NCI-H2081 treated with DMSO at 0.1 percent for 48 hours (cell line): Measurements from ENCODE around the gene DYRK2.
"Not testable (repeated sequence)": the region's sequence is repeated elsewhere in the genome, so short reads cannot be mapped to it uniquely, and the experiment has no call there.

Experiments used
- DNase-seq: peaks from one replicate; lab custom pipeline; 2025; lab: John Stamatoyannopoulos, UW

DYRK2 gene

DNA sequence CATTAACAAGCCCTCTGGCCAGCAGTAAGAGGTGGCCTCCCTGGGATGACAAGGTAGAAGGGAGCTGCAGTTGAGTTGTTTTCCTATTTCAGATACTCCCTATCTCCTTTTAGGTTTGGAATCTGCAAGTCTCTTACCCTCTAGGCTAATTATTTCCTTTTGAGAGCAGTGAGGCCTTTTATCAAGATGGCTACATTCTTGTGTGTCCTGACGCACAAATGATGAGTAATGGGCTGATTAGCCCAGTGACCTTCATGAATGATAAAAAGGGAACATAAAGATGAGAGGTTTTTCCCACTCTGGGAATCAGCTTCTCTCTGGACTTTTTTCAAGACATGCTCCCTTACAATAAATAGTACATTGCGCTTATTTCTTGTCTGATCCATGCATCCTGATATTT lies 22.9 kb downstream of the DYRK2 start:
- DNase-seq: no peak

DNA sequence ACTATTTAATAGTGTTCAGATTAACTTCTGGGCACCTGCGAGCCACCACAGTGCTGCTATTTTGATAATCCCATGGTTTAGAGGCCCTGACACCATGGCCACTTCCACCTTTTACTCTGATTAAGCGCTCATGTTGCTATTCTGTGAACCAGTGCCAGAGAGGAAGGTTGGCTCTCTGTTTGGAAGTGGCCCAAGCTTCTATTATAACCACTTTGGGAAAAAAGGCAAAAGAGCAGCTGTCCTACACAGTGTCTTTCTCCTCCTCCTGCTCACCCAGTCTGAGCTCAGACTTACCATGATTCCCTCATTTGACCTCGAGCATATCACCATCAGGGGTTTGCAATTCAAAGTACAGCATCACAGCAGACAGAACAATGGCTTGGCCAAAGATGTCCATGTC lies 23.3 kb downstream of the DYRK2 start:
- no peak for DNase-seq

DNA sequence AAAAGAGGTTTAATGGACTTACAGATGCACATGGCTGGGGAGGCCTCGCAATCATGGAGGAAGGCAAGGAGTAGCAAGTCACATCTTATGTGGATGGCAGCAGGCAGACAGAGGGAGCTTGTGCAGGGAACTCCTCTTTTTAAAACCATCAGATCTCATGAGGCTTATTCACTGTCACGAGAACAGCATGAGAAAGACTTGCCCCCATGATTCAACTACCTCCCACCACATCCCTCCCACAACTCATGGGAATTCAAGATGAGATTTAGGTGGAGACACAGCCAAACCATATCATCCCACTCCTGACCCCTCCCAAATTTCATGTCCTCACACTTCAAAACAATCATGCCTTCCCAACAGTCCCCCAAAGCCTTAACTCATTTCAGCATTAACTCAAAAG lies 24.0 kb downstream of the DYRK2 start:
- DNase-seq: not testable (repeated sequence)

DNA sequence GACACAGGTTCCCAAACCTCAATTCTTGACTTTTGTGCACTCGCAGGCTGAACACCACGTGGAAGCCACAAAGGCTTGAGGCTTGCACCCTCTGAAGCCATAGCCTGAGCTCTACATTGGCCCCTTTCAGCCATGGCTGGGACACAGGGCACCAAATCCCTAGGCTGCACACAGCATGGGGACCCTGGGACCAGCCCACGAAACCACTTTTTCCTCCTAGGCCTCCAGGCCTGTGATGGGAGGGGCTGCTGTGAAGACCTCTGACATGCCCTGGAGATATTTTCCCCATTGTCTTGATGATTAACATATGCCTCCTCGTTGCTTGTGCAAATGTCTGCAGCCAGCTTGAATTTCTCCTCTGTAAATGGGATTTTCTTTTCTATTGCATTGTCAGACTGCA lies 25.0 kb downstream of the DYRK2 start:
- DNase-seq: not testable (repeated sequence)

DNA sequence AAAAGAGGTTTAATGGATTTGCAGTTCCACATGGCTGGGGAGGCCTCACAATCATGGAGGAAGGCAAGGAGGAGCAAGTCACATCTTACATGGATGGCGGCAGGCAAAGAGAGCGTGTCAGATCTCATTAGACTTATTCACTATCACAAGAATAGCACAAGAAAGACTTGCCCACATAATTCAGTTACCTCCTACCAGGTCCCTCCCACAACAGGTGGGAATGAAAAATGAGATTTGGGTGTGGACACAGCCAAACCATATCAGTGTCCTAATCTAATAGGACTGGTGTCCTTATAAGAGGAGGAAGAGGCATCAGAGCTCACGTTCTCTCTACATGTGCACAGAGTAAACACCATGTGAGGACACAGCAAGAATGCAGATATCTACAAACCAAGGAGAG lies 25.9 kb downstream of the DYRK2 start:
- no peak for DNase-seq

DNA sequence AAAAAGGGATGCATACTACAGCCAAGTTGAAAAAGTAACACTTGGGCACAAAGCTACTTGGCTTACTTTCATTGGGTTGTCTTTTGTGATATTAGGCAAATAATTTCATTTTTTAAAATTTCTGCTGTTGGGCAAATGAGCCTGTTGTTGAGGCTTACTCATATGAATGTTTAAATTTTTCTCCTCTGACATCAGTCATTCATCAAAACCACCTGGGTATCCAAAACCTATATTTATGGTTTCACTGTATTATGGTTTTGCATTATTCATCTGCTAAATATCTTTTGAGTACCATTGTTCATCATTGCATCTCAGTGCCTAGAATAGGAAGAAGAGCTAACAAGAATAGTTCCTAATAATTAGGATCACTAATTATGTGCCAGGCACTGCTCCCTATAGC lies 28.1 kb downstream of the DYRK2 start:
- no peak for DNase-seq

DNA sequence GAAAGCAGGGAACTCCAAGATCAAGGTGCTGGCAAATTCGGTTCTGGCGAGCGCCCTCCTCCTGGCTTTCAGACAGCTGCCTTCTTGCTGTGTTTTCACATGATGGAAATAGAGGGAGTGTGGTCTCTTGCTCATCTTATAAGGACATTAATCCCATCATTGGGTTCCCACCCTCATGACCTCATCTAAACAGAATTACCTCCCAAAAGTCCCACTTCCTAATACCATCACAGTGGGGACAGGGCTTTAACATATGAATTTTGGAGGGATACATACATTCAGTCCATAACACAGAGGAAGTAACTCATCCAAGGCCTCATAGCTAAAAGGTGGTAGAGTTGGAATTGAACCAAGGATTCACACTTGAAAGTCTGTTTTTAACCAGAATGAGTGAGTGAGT lies 28.6 kb downstream of the DYRK2 start:
- no peak for DNase-seq

DNA sequence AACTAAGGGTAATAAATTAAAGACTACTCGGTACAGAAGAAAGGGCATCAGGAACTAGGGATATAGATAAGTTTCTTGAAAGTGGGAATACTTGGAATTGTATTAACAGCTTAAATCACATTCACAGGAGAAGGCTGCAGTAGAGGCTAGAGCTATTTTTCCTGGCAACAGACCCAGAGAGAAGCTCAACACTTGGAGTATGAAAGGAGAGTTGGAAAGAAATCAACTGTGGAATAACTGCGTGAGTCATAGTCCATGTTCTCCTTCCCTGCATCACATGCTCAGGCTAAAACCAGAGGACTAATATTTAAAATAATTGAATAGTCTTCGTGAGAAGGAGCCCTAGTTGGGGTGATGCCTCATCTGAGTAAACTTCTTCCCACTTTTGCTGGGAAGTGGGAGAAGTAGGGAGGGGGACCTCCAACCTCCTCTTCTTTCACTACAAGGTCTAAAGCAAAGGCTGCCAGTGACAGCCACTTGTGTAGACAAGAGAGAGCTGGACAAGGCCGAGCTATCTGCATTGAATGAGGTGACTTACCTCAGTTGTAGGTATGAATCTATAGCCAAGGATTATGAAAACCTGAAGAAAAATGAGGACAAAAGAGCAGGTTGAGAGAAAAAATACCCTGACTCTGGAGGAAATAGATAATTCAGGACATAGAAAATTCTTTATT lies 32.7 kb downstream of the DYRK2 start:
- DNase-seq: no peak

DNA sequence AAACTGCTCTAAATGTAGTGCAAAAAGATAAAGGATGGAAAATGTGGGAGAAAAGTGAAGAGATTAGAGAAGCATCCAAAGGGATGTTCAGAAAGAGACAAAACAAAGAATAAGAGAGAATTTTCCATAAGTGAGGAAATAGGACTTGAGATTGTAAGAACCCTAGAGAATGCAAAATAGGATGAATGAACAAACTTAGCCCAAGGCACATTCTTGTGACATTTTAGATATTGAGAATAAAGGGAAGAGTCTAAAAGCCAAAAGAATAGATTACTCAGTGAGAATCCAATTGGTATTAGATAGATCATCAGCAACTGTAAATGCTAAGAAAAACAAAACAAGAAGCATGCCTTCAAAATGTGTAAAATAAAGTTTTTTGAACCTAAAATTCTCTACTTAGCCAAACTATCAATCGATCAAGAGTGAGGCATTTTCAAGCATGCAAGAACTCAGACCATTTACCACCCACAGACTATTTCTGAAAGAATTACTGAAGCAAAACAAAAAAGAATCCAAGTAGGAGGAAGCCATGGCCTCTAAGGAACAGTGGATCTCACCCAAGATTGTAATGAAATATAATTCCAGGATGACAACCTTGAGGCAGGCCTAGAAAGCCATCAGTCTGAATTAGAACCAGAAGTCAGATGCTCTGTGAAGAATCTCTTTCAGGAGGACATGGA lies 33.5 kb downstream of the DYRK2 start:
- DNase-seq: no peak

DNA sequence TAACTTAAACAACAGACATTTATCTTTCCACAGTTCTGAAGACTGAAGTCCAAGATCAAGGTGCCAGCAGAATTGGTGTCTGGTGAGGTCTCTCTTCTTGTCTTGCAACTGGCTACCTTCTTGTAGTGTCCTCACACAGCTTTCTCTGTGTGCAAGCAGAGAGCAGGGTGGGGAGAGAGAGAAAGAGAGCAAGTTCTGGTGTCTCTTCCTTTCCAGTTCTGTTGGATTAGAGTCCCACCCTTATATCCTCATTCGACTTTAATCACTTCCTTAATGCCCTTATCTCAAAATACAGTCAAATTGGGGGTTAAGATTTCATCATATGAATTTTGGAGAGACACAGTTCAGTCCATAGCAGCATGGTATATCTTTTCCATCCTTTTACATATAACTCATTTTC lies 40.8 kb downstream of the DYRK2 start:
- DNase-seq: no peak

DNA sequence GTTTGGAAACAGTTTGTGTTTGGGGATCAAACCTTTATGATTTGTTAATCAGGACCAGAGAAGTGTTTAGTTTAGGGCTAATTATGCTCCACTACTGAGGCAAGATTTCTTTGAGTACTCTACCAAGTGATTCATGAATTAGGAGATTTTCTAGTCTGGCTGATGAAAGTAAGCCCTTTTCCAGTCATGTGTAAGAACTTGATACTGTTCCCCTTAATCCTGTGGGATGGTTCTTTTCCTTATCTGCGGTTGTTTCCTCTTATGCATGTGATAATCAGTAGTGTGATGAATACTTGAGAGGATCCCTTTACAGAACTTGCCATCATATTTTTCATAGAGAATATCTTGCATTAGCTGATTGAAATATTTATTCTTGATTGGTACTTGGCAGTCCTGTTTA lies 42.1 kb downstream of the DYRK2 start:
- no peak for DNase-seq

DNA sequence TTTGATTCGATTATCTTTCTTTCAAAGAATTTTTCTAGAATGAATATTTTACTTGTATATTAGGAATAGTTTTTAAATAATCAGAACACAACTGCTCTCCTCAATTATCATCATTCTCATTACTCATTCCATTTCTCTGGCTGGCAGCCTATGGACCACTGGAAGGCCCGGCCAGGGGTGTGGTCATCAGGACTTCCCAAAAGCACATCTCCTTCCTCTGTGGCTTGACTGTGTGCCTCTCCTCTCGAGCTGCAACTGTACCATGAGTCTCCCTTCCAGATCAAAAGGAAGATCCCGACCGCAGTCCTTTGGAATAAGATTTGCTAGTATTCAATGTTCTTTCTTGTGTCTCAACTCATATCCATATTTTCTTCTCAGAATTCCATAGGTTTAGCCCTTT lies 42.7 kb downstream of the DYRK2 start:
- DNase-seq: no peak

DNA sequence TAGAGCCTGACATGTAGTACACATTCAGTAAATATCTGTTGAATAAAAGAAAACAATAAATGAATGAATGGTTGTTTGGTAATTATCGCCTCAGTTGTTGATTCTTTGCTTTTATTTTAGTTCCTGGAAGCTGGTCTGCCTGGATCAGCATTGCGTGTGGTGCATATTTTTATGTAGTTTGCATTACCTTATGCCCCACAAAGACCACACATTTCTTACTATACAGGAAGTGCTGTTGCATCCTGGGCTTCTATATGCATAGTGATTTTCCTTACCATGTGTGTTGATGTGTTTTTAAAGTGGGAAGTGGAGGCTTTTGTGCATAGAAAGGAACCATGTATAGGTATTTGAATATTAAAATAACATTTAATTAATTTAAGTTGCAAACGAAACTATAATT lies 43.6 kb downstream of the DYRK2 start:
- DNase-seq: no peak

DNA sequence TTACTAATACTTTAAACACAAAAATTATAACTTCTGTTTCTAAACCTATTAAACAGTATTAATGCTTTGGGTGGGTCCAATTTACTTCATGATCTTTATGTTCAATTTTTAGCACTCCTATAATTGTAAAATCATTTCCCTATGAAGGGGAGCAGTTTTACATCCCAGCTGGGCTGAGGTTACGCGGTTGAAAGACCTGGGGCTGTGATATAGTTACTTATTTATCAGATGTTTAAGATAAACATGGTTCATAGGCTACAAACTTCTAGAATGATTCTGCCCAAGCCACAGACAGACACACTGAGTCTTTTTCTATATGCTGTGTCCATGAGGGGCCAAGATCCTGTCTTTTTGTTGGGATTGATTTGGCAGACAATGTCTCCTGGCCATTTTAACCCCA lies 44.4 kb downstream of the DYRK2 start:
- no peak for DNase-seq

DNA sequence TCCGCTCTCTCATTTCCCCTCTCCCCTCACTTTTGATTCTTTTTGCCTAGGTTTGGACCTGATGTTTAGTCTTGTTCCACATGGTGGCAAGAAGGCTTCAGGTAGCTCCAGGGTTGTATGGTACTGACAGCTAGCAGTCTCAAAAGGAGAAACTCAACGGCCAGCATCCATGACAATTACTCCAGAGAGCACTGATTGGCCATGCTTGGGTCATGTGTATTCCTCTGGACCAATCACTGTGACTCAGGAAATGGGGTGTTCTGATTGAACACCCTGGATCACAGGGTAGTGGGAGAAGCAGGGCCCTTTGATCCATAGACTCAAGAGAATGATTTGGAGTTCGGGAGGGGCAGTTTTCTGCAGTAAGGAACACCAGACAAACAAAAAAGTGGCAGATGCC lies 45.3 kb downstream of the DYRK2 start:
- DNase-seq: no peak

DNA sequence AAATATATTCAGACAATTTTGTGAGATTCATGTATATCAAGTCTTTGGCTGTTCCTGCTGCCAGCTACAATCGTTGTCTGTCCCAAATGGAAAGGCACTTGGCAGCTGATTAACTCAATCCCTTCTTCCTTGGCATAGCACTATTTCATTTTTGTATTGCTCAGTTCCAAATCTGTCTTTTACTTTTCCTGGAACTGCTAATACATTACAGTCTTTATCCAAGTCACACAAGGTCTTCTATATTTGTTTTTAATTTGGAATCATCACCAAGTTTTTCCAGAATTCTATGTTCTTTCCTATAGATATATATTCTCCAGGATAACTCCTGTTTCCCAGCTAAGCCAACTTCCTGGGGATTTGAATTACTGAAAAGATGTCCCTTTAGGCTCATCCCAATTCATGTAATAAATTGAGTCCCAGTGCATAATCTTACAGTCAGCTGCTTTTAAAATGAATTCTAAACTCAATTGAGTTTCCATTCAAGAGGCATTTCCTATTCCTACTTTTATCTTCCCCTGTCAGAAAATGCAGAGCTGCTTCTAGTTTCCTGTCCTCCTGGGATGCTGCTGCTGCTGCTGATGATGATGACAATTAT lies 45.9 kb downstream of the DYRK2 start:
- no peak for DNase-seq

DNA sequence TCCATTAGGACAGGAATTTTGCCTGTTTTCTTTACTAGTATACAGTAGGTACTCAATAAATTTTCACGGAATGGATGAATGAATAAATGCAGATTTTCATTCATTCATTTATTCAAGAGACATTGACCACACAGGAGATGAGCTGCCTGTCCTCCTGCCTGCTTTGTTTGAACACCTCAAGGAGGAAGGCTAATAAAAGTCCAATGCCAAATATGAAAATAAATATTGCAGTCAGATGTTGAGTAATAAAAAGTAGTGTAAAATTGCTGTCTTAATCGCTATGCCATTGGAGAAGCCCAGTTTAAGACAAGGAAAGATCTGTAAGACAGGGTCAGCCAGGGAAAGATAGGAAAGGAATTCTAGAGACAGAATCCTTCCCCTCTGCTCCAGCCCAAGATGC lies 47.4 kb downstream of the DYRK2 start:
- no peak for DNase-seq

DNA sequence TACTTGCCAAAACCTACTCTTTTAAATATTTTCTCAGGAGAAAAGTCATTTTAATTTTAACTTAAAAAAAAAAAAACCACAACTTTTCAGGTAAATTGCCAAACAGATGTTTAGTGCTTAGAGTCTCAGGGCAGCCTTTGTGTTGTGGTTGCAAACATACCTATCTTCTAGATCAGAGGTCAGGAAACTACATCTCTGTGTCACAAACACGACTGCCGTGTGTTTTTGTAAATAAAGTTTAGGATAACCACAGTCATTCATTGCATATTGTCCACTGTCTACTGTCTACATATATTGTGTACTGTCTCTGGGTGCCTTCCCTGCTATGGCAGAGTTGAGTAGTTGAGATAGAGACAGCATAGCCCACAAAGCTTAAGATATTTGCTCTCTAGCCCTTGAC lies 48.9 kb downstream of the DYRK2 start:
- no peak for DNase-seq

DNA sequence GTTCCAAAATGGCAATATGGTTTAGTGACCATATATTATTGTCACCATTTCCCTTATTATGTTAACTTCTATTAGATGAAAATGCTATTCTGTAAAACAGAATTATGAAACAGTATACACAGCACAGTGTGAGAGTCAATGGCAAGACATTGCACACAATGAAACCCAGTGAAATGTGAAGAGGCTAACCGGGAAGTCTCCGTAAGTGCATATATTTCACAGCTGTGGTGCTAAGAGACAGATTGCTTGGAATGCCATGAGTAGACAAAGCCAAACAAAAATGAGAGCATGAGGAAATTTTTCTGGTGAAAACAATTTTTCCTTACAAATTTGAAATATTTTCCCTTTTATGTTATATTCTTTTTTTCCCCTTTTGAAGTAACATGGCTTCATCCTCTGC lies 49.4 kb downstream of the DYRK2 start:
- DNase-seq: no peak

DNA sequence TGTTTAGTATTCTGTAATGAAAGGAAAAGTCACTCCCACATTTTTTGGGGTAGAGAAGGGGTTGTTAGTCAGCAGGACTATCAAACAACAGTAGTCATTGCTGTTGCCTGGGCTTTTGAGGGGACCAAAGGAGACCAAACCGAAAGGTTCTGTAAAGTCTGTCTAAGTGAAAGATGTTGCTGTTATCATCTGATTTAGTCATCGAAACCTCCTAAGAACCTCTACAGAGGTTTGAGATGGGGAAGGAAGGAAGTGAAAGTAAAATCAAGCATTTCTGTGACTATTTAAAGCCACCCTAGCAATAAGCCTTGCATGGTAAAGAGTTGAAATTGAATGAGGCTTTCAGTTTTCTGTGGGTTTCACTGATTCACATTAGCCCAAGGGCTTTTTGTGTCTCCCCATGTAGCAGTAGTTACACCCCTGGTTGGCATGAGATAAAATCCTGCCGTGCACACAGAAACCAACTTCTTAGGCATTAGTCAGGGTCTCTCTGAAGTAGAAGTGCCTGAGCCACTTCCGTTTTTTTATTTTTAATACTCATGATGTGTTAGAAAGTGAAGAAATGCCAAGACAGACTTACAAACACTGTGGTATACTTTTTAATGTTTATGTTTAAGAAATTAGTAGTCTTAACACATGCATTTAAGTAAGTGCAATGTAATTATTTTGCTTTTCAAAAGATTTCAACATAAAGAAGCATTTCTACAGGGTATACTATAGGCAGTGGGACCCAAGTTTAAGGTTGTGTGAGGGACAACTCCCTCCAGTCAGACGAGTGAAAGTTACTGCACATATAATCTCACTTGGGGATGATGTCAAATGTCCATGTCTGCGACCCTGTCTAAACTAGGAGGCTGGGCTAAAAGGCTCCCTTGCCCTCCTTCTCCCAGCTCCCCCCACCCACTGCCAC lies 50.4 kb downstream of the DYRK2 start:
- no peak for DNase-seq

DNA sequence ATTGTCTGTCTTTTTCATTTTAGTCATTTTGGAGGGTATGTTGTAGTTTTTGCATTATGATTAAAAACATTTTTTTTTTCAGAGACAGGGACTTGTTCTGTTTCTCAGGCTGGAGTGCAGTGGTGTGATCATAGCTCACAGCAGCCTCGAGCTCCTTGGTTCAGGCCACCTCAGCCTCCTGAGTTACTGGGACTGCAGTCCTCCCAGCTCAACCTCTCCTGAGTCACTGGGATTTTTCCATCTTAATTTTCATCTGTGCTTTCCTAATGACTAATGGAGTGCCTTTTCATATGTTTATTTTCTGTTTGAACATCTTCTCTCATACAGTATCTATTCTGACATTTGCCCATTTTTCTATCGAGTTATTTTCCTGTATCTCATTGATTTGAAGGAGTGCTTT lies 52.6 kb downstream of the DYRK2 start:
- no peak for DNase-seq

DNA sequence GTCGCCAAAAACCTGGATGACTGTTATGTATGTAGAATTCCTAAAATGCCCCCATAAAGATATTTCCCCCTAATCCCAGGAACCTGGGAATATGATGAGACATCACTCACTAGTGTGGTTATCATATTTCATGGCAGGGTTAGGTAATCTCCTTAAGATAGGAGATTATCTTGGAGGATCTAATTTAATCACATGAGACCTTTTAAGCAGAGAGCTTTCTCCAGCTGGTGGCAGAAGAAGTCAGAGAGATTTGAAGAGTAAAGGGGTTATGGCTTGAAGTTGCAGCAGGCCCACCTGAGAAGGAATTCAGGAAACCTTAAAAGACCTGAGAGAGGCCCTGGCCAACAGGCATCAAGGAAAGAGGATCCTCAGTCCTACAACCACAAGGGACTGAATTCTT lies 53.6 kb downstream of the DYRK2 start:
- no peak for DNase-seq

DNA sequence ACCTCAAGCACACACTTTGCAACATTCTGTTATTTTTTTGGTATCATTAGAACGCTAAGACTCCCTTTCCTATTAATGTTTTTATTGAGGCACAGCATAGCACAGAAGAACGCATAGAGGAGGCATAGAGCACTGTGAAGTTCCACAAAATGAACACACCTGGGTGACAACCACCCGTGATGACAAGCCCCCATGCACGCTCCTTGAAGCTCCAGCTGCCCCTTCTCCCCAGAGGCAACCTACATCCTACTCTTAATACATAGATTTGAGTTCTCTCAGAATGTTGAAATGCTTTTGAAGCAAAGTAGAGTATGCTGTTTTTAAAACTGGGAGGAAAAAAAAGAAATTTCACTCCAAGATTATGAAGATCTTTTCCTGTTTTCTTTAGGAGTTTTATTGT lies 55.5 kb downstream of the DYRK2 start:
- no peak for DNase-seq
